Measurements from ENCODE around the gene MAP3K1.

MAP3K1 gene

DNA sequence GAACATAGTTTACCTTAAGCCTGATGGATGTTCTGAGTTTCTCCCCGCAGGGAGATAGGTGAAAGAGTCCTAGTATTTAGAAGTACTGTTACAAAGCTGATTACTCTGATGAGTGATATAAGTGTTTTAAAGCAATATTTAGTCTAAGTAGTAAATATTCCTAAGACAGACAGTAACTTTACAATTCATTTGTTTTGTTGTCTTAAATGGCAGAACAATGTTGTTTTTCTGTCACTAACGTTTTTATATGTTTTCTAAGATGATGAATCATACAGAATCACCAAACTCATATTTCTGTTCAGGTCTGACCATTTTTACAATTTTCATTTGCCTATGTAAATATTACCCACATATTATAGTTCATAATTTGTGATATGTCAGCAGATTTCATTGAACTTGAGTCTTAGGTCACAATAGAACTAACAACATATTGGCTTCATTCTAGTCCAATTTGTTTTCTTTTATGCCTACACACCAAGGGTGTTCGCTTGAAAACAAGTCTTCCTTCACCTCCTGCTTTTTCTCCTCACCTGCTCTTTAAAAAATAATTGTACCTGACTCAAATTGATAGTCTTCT is 30.6 kb downstream of the MAP3K1 start:
- DNase-seq (ENCODE audit: low read depth, low spot score) = no peak

DNA sequence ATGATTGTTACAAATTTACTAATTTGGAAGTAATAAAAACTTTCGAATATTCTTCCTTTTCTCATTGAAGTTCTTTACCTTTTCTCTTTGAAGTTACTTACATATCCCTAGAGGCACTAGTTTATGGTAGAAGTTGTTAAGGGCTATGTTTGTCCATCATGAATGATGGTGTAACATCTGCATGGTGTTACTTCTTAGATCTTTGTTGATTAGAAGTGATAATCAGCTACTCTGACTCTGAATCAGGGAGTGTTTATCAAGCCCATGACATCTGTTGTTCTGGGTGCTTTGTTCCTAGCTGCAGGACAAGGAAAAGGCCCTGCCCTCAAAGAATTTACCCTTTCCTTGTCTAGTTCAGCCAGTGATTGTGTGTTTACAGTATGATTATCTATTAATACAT is 32.9 kb downstream of the MAP3K1 start:
- DNase-seq (ENCODE audit: low read depth, low spot score) = no peak

- DNase-seq (ENCODE audit: low read depth, low spot score) = no peak
Measured at GRCh38 chr5:56849671-56850070, 34.3 kb downstream of the MAP3K1 start.

GRCh38 chr5:56850423-56850822 is 35.1 kb downstream of the MAP3K1 start:
- DNase-seq (ENCODE audit: low read depth, low spot score) = no peak

DNA sequence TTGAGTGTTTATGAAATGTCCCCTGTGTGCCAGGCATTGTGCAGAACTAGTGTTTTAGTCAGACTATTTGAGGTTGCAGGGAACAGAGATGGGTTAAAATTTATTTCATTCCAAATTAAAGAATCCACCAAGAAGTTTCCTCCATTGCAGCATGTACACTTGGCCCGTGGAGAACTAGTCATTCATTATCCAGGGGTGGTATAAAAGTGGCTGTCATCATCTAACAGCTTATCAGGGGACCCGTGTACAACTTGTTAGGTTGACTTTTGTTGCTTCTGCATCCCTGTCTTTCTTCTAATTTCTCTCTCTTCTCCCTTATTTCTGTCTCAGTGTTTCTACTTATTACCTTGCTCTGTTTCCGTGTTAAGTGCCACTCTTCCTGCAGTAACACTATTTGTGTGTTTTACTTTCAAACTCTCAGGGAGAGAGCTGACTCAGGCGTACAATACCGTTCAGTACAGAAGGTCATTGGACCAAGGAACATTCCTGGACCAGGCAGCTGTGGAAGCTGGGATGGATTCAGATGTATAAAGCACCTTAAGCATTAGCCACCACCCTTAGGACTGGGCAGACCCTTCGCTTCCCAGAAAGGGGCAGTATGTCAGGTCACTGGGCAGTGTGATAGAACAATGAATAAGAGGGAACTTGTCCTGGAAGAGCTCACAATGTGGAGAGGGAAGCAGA is 36.1 kb downstream of the MAP3K1 start:
- DNase-seq (ENCODE audit: low read depth, low spot score) = no peak

GRCh38 chr5:56852228-56853000 is 37.1 kb downstream of the MAP3K1 start:
- no peak for DNase-seq (ENCODE audit: low read depth, low spot score)

DNA sequence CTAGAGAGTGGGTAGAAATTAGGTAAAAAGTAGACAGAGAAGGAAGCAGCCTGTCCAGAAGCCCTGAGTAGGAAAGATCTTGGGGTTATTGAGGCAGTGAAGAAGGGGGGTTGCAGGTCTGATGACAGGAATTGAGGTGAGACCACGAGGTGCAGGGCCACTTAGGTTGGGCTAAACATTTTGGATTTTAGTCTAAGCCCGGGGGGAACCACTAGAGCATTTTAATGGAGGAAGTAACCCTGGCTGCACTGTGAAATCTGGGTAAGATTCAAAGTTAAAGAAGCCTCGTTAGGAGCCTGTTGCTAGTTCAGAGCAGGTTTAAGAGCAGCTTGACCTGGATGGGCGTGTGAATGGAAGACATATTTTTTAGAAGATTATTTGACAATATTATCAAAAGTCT is 38.3 kb downstream of the MAP3K1 start:
- DNase-seq (ENCODE audit: low read depth, low spot score) = no peak

- no peak for DNase-seq (ENCODE audit: low read depth, low spot score)
Measured at GRCh38 chr5:56854920-56855319, 39.6 kb downstream of the MAP3K1 start.

DNA sequence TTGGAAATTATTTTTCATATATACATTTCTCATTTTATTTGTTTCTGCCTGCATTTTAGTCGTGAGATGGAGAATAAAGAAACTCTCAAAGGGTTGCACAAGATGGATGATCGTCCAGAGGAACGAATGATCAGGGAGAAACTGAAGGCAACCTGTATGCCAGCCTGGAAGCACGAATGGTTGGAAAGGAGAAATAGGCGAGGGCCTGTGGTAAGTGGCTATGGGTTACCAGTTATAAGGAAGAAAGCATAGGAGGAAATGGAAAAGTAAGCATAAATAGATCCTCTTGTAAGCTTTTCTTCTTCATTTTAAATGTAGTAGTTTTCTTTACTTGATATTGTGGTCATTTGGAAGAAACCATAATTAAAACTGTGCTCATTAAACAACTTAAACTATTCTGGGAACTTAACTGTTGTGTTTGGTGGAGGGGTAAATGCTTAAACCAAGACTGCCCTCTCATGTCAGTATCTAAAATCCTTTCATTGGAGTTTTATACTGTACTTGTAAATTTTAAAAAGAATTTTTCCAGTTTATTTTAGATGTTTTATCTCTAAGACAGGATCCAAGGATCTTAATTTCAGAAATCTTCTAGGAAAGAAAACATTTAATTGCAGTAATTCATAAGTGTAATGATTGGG is 41.3 kb downstream of the MAP3K1 start:
- DNase-seq (ENCODE audit: low read depth, low spot score) = no peak

DNA sequence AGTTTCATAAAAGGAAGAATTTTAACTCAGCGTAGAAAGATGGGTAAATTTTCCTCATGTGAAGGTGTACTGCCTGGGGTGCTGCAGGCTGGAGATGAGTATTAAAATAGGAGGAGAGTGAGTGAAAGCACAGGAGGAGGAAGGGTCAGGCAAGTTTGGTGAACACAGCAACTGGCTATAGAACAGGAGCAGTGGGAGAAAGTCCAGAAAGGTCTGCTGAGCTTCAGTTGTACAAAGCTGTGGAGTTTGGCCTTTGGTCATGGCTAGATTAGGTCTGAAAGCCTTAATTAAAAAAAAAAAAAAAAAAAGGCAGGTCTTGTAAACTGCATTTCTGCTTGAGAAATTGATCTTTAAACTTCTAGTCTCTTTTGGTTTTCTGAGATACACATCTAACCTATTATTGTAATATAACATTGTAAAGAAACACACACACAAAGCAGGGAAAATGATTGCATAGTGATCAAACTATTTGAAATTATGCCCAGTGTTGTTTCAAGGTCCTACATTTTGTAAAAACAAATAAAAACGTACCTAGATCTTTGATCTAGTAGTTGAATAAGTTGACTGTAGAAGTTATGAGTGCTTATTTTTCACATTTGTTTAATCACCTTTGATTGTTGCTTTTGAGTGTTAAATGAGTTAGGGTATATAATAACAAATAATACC is 43.6 kb downstream of the MAP3K1 start:
- no peak for DNase-seq (ENCODE audit: low read depth, low spot score)

GRCh38 chr5:56861893-56862485 is 46.6 kb downstream of the MAP3K1 start:
- no peak for DNase-seq (ENCODE audit: low read depth, low spot score)

- DNase-seq (ENCODE audit: low read depth, low spot score) = no peak
Measured at GRCh38 chr5:56862909-56863308, 47.6 kb downstream of the MAP3K1 start.

DNA sequence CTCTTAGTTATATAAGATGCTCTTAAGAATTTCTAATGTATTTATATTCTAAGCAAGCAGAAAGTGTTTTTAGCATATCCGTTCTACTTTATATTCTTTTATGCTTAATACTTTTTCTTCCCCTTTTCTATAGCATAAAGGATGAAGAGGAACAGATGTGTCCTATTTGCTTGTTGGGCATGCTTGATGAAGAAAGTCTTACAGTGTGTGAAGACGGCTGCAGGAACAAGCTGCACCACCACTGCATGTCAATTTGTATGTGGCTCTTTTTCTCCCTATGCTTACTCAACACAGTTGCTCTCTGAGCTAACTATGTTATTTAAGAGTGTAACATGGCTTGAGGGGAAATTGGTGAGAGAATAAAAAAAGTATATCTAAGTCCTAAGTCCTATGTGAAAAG is 56.4 kb downstream of the MAP3K1 start:
- DNase-seq (ENCODE audit: low read depth, low spot score) = no peak

- no peak for DNase-seq (ENCODE audit: low read depth, low spot score)
Measured at GRCh38 chr5:56873056-56873455, 57.7 kb downstream of the MAP3K1 start.

GRCh38 chr5:56876327-56876726 is 61.0 kb downstream of the MAP3K1 start:
- no peak for DNase-seq (ENCODE audit: low read depth, low spot score)

DNA sequence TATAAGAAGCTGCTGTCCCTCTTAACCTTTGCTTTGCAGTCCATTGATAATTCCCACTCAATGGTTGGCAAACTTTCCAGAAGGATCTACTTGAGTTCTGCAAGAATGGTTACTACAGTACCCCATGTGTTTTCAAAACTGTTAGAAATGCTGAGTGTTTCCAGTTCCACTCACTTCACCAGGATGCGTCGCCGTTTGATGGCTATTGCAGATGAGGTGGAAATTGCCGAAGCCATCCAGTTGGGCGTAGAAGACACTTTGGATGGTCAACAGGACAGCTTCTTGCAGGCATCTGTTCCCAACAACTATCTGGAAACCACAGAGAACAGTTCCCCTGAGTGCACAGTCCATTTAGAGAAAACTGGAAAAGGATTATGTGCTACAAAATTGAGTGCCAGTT is 66.2 kb downstream of the MAP3K1 start:
- DNase-seq (ENCODE audit: low read depth, low spot score) = no peak

DNA sequence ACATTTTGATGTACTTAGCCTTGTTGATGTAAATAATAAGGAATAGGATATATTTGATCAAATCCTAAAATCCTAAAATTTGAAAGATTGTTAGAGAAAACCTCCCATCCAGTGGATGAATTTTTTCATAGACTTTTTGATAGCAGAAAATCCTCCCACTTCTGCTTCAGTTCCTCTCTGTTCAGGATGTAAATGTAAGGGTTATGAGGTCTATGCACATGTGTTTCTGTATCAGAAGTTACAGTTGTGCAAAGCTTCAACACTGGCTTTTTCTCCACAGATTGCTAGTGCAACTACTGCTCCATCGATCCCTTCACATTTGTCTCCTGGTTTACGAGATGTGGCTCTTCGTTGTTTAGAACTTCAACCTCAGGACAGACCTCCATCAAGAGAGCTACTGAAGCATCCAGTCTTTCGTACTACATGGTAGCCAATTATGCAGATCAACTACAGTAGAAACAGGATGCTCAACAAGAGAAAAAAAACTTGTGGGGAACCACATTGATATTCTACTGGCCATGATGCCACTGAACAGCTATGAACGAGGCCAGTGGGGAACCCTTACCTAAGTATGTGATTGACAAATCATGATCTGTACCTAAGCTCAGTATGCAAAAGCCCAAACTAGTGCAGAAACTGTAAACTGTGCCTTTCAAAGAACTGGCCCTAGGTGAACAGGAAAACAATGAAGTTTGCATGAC is 78.1 kb downstream of the MAP3K1 start:
- no peak for DNase-seq (ENCODE audit: low read depth, low spot score)

- DNase-seq (ENCODE audit: low read depth, low spot score) = no peak
Measured at GRCh38 chr5:56896763-56897162, 81.4 kb downstream of the MAP3K1 start.

DNA sequence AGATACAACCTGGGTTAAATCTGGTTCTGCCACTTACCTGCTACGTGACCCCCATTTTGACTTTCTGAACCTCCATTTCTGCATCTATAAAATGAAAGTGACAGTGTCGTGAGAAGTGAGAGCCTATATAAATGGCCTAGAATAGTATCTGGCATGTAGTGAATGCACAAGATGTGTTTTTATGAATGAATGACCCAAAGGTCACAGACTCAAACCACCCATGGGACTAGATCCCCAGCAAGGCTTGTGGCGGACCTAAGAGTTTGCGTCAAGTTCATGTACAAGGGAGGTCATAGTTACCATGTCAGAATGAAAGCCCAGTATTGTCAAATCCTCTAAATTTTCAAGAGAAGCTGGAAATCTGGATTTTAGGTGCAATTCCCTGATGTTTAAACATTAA is 82.9 kb downstream of the MAP3K1 start:
- DNase-seq (ENCODE audit: low read depth, low spot score) = no peak

GRCh38 chr5:56900395-56900794 is 85.0 kb downstream of the MAP3K1 start:
- no peak for DNase-seq (ENCODE audit: low read depth, low spot score)

All from smooth muscle cell of the brain vasculature (primary cell).